ENCODE data around the gene HEATR5B.
"Not testable (repeated sequence)": the region's sequence is repeated elsewhere in the genome, so short reads cannot be mapped to it uniquely, and the experiment has no call there.

Gene HEATR5B

DNA sequence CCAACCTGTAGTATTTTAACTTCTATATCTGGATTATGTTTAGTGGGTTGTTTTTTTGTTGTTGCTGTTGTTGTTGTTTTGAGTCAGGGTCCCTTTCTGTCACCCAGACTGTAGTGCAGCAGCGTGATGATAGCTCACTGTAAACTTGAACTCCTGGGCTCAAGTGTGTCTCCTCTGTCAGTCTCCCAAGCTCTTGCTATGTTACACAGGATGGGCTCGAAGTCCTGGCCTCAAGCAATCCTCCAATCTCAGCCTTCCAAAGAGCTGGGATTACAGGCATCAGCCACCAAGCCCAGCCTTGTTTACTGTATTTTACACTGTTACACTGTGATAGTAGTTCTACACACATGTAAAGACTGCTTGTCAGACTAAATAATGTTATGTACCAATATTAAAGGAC lies 108.1 kb downstream of the HEATR5B start:
- DNase-seq = no peak

DNA sequence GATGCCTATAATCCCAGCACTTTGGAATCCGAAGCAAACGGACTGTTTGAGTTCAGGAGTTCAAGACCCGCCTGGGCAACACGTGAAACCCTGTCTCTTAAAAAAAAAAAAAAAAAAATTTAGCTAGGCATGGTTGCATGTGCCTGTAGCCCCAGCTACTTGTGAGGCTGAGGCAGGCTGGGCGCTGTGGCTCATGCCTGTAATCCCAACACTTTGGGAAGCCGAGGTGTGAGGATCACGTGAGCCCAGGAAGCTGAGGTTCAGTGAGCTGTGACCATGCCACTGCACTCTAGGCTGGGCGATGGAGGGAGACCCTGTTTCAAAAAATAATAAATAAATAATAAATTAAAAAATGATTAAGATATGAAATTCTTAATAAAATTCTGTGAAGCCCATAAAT lies 108.9 kb downstream of the HEATR5B start:
- DNase-seq = no peak

DNA sequence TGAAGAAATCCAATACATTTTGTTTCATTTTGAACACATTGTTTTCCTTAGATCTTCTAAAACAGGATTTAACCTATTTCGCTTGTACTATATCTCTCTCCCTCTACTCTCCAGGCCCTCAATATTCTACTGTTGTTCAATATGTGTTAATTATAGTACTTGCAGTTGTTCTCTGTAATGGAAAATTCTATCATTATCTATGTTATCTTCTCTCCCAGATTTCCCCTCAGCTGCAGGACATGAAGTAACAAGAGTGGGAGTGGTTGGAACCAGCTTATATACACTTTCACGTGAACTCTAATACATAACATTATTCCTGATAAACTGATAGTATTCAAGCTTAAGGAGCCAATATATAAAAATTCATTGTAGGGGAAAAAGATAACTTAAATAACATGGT lies 110.9 kb downstream of the HEATR5B start:
- no peak for DNase-seq

DNA sequence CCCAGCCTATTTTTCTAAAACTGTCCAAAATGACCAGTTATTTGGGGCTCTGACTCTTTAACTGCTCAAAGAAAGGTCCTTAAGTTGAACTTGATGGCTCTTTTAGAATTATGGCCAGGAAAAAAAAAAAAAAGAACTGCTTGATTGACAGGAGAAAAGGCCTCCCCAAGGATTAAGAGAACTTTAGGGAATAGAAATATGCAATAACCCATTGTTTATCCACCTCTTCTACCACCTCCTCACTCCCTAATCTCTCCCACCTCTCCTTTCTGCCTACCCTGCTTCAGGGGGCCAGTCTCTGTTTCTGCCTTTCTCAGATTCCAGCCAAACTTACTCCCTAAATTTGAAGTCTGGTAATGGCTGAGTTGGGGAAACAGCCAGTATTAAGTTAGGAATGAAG lies 112.2 kb downstream of the HEATR5B start:
- no peak for DNase-seq

DNA sequence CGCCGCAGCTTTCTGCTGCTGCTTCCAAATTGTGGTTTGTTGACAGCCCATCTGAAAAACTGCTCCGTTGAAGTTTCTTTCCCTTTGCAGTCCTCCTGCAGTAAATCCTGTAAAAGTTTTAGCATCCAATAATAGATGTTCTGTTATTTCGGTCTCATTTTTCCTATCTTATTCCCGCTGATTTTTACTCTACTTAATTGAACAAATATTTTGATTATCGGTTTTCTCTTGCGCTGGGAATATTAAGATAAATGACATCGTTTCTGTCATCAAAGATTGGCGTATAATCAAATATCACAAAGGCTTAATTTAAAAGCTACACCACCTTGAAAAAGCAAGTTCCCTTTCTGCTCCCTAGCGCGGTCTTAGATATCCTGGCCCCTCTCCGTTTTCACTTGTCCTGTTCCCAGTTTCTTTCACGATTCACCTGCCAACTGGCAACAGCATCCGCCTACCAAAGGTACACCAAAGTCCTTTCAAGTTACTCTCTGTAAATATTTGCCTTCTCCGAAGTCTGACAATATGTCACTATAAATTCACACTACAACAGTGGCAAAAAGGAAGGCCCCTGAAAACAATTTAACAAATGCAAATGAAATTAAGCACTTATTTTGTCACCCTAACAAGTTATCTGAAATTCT lies 116.8 kb downstream of the HEATR5B start:
- DNase-seq = no peak

DNA sequence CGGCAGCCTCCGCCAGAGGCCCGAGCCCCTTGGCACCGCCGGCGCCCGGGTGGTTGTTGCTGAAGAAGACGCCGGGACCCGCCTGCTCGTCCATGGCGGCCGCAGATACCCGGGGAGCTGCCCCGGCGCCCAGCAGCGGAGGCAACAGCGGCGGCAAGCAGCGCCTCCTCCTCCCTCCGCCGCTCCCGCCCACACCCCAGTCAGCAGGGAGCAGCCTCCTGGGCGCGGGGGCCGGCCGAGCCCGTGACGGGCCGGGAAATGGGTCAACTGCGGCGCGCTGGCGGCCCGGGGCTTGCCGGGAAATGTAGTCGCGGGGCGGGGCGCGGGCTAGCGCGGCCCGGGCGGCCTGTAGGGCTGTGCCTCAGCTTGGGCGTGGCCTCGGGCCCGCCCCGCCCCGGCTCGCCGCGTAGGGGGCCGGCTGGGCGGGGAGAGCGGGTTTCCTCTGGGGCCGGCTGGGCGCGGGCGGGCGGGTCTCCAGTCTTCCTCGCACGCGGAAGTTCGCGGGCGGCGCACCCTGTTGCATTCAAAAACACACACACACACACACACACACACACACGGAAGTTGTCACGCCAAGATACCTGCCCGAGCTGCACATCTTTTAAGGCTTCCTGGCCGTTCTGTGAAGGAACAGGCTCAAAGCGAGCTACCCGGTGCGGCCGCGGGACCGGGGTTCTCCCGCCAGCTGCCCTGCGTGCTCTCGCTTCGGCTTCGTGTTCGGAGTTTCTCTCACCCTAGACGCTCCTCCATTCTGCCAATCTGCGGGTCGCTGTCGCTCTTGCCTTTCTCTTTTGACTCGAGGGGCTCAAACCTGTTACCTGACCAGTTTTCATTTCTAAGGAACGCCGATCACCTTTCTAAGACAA lies 117.6 kb downstream of the HEATR5B start, which contains the start of gene STRN:
STRN (minus strand) TSS at position 167 of the 866 bp plus-strand sequence; CDS start at position 94, 73 bp downstream.
- peak; percentile 97 for DNase-seq

DNA sequence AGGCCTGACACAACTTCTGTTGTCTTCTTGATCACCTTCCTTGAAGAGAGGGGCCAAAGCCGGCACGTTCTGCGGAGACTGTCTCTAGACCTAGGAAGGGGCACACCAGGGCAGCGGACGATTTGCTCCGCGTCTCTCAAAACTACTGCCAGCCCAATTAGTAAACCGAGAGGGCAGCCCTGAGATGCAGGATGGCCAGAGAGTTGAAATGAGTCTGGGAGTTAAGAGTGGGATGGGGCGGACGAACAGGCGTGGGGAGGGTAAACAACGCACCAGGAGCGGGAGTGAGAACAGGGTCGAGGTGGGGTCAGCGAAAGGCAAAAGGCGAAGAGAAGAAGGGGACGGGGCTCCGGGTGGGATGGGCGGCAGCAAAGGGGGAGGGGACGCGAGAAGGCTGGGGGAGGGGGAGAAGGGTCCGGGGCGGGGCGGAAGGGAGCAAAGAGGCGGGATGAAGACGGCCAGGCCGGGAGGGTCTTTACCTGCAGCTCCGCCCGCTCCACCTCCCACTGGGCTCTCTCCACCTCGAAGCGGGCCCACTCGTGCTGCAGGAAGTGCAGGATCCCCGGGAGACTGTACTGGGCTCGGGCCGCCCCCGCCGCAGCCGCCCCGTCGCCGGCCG lies 118.3 kb downstream of the HEATR5B start:
- DNase-seq = peak; percentile 45

DNA sequence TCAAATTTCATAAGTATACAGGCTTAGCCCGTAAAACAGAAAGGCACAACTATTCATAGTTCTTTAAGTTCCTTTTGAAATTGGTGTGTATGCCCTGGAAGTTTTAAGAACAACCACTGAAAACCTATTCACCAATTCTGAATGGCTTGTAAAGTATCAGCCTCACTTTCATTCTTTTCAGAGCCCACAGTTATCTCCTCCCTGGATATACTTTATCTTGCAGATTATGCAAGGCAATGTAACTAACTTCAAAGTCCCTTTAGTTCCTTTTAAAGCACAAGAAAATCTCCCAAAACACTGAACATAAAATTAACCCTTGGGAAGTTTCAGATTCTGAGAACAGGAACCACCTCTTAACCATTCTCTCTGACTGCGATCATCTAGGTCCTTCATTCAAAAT lies 119.0 kb downstream of the HEATR5B start:
- DNase-seq = no peak

DNA sequence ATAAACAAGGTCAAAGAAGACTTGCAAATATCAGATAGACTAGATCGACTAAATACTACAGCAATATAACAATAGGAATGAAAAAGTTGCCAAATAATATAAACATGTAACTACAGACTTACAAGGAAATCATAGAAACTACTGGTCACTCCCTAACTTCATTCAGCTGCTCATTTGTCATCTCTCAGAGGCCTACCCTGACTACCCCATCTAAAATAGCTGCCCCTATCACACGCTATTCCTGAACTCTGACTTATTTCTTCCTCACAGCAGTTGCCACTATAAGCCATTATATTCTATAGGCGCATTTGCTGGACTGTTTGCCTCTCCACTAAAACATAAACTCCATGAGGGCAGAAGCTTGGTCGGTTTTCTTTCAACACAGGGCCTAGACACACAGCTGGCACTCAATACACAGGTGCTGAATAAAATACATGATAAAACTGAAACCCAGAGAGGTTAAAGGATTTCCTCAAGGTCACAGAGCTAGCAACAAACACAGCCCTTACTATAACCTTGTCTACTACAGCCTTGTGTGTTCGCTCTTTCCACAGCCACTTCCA lies 119.6 kb downstream of the HEATR5B start:
- no peak for DNase-seq

DNA sequence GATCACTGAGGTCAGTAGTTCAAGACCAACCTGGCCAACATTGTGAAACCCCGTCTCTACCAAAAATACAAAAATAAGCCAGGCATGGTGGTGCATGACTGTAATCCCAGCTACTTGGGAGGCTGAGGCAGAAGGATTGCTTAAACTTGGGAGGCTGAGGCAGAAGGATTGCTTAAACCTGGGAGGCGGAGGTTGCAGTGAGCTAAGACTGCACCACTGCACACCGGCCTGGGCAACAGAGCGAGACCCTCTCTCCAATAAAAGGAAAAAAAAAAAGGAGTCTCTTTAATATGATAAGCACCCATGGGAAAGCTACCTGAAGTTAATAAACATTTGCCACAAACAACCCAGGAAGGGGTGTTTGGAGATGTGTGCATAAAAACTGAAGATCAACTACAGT lies 120.4 kb downstream of the HEATR5B start:
- no peak for DNase-seq

DNA sequence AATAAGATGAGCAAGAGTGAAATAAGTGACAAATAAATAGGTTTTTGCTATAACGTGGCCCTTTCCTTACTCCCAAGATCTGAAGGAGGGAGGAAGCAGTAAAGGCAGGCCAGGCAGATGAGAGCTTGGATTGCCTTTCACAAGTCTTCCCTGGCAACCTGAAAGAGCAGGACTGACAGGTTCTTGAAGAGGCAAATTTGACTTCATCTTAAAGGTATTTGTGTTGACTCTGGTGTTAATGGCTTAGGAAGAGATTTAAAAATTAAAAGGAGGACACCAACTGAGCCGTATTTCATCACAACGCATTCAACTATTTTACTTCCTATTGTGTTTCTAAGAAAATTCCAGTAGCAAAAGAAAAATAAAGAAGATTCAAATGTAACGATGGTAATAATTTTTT lies 121.1 kb downstream of the HEATR5B start:
- no peak for DNase-seq

DNA sequence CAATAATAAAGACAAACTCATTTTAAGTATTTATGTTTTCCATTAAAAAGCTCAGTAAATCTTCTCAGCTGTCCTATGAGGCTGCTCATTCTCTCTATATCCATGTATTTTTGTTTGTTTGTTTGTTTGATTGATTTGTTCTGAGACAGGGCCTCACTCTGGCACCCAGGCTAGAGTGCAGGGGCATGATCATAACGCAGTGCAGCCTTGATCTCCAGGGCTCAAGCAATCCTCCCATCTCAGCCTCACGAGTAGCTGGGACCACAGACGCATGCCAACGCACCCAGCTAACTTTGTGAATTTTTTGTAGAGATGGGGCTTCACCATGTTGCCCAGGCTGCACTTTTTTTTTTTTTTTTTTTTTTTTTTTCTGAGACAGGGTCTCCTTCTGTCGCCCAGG lies 123.4 kb downstream of the HEATR5B start:
- DNase-seq = no peak

DNA sequence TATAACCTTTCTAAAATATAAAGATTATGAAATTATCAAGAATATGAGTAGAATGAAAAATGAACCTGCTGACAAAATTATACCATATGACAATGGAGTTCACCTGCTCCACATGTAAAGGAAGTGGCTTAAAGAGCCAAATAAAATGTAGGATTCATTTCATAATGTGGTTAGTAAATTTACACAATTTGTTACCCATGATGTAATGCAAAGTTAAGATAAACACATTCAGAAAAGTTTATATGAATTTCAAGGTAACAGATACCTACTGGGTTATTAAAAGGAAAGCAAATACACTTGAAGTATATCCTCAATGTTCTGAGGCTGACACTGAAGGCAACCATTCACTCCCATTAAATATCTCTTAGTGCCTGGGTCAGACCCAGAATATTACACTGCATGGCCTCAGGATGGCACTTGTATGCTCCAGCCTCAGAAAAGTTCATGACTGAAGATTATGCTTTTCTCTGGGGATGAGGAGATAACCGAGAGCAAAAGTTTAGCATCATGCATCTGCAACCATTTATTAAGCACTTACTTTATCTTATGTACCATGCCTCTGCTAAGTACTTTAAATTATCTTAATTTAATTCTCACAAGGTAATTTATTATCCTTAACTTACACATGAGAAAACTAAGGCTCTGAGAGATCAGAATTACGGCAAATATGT lies 124.0 kb downstream of the HEATR5B start:
- no peak for DNase-seq

DNA sequence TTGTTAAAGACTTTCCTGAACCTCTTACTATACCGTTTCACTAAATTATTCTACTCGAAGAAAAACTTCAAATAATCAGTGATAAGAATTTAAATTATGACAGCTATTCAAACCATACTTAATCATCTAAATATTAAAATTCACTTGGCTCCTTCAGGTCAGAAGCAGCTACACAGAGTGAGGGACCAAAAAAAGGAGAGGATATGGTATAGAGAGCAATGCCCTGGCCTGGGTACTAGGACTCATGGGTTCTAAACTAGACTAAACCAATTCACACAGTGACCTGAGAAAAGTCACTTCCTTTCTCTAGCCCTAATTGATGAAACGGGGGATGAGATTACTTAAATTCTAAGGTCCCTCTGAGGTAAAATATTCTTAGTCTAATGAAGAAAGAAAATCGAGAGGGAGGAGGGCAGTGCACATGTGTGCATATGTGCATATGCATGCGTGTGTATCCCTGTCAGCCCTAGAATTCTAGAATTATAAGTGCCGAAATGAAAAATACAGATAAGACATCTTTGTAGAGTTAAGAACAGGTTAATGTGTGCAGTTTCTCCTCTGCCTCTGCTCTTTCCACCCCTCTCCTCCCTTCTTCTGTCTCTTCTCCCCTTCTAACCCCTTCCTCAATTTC lies 129.1 kb downstream of the HEATR5B start:
- no peak for DNase-seq

DNA sequence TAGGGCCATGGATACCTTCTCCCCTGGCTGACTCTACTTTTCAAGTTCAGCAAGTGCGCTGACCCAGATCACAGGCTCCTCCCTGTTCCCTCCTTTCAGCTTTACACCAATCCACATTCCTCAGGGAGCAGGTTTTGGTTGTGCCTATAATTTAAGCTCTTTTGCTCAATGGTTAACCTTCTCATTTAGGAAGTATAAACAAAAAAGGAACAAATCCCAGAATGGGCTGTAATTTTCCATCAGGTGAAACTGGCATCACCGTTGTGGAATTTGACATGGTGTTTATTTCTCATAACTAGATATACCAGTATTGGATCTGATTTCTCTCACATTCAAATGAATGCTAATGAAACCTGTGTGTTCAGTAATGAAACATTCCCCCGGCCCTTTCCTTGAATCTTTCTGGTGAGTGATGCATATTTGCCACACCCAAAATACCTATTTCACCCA lies 131.4 kb downstream of the HEATR5B start:
- no peak for DNase-seq

DNA sequence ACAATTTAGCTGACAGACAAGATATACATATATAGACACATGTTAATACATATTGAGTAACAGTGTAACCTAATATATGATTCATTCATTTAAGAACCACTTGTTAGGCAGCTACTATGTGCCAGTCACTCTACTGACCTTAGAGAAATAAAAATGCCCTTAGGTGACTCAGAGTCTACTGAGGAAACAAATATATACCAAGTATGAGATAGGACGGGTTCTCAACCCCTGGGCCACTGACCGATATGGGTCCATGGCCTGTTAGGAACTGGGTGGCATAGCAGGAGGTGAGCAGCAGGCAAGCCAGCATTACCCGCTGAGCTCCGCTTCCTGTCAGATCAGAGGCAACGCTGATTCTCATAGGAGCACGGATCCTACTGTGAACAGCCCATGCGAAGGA lies 132.6 kb downstream of the HEATR5B start:
- no peak for DNase-seq

DNA sequence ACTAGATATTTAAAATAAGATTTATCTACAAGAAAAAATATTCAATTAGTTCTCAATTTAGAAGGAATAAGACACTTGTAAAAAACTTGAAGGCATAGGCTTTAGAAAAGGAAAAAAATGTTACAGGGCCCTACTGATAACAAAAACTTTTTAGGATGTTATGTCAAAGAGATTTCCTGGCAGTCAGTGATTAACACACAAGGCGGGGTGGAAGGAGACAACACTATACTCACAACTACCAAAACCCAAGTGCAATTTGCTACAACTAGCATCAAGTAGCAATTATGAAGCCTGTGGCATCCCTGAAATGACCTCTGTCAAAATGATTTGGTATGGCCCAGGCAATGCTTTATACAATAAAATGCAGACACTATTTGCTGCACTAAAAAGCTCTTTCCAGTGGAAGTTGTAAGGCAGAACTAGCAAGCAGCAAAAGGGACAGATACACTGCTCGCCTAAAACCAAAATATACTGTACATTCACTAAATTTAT lies 133.1 kb downstream of the HEATR5B start:
- no peak for DNase-seq

DNA sequence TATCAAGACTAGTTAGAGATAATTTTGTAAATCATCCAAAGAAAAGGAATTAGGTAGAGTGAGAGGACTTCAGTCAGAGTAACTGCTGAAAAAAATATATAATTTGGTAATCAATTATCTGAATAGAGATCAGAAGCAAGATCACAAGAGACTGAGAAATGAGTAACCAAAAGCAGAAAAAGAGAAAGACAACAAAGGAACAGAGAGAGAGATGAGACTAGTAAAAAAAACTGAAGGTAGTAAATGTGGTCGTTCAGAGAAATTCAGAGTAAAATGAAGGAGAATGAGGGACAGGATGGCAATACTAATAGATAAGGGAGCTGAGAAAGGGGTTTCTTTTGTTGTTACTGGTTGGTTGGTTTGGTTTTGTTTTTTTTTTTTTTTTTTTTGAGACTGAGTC lies 134.3 kb downstream of the HEATR5B start:
- no peak for DNase-seq

DNA sequence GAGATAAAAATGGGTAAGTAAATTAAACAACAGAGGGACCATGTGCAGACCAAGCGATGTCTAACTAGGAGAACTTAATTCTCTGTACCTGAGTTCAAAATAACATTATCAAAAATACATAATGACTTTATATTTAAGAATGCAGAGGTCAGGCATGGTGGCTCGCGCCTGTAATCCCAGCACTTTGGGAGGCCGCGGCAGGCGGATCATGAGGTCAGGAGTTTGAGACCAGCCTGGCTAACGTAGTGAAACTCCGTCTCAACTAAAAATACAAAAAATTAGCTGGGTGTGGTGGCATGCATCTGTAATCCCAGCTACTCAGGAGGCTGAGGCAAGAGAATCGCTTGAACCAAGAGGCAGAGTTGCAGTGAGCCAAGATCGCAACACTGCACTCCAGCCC lies 138.9 kb downstream of the HEATR5B start:
- DNase-seq = not testable (repeated sequence)

DNA sequence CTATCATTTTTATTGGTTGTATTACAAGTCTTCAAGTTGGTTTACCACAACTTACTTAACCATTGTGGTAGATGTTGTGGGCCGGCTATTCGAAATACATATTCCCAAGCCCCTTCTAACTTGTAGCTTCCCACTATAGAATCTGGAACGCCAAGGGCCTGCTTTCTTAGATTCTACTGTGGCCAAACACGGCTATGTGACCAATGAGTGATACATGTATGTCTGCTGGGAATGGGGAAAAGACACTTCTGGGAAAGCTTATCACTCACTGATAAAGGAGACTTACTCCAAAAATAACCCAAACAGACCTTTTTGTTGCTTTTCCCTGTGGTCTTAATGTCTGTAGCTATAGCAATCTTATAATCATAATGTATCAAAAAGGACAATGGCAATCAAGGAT lies 142.3 kb downstream of the HEATR5B start:
- no peak for DNase-seq

DNA sequence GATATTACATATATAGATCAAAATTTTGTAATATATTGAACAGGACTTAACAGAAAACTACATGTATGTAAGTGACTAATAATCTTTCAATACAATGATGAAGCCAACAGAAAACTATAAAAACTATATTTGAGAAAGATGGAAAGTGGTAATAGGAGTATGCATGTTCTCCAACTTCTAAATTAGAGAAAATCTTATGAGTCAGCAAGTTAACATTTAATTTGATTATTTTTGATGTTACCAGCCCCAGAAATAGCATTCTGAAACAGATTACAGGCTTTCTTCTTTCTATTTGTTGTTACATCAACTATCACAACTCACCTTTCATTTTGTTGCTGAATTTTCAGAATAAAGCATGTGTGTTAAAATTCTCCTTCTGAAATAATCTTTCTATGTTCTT lies 147.6 kb downstream of the HEATR5B start:
- not testable (repeated sequence) for DNase-seq

DNA sequence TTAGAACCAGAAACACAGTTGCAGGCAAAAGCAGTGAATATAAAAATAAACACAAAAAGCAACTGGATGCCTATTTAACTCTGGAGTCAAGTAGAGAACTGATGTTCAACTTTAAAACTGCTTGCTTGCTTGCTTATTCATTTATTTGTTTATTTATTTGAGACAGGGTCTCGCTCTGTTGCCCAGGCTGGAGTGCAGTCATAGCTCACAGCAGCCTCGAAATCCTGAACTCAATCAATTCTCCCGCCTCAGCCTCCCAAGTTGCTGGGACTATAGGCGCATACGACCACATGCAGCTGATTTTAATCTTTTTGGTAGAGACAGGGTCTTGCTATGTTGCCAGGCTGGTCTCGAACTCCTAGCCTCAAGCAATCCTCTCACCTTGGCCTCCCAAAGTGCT lies 152.5 kb downstream of the HEATR5B start:
- DNase-seq = not testable (repeated sequence)
